Stimulated activated naive CD4-positive, alpha-beta T cell treated with Interleukin-2 at 50 U/mL for 16 hours (primary cell): ENCODE results near the gene CCP110.
A peak's percentile ranks its signal among the peaks of the same experiment; 100 is the strongest.

Source experiments
- DNase-seq: peaks from one replicate; lab custom pipeline; 2025; lab: John Stamatoyannopoulos, UW

The CCP110 gene

GRCh38 chr16:19523559-19524355 is at the start of gene CCP110:
TSS of gene CCP110 (plus strand) at chr16:19523942. CDS start at chr16:19527882, 3,940 bp downstream.
- peak; percentile 96 for DNase-seq

- no peak for DNase-seq
These were observed 49.1 kb upstream of the CCP110 start for GRCh38 chr16:19474617-19475016.

- no peak for DNase-seq
These were observed 45.2 kb upstream of the CCP110 start for GRCh38 chr16:19478505-19478904.

GRCh38 chr16:19479302-19479721 is 44.4 kb upstream of the CCP110 start:
- DNase-seq: no peak

GRCh38 chr16:19481296-19481695 is 42.4 kb upstream of the CCP110 start:
- no peak for DNase-seq

GRCh38 chr16:19481769-19482168 is 42.0 kb upstream of the CCP110 start:
- DNase-seq: no peak

GRCh38 chr16:19482291-19482690 is 41.5 kb upstream of the CCP110 start:
- DNase-seq: no peak

- no peak for DNase-seq
These were observed 39.6 kb upstream of the CCP110 start for GRCh38 chr16:19484096-19484495.

GRCh38 chr16:19485611-19486010 is 38.1 kb upstream of the CCP110 start:
- DNase-seq: no peak

- DNase-seq: no peak
These were observed 37.7 kb upstream of the CCP110 start for GRCh38 chr16:19486051-19486450.

GRCh38 chr16:19486750-19487325 is 36.9 kb upstream of the CCP110 start:
- no peak for DNase-seq

GRCh38 chr16:19488213-19488640 is 35.5 kb upstream of the CCP110 start:
- DNase-seq: no peak

- DNase-seq: no peak
These were observed 33.1 kb upstream of the CCP110 start for GRCh38 chr16:19490619-19491018.

- DNase-seq: no peak
These were observed 26.6 kb upstream of the CCP110 start for GRCh38 chr16:19497176-19497575.

- no peak for DNase-seq
These were observed 24.7 kb upstream of the CCP110 start for GRCh38 chr16:19499006-19499405.

GRCh38 chr16:19499481-19499880 is 24.3 kb upstream of the CCP110 start:
- no peak for DNase-seq

GRCh38 chr16:19502395-19503131 is 21.2 kb upstream of the CCP110 start:
- peak; percentile 56 for DNase-seq

GRCh38 chr16:19503461-19504075 is 20.2 kb upstream of the CCP110 start:
- no peak for DNase-seq

GRCh38 chr16:19505600-19506303 is 18.0 kb upstream of the CCP110 start:
- no peak for DNase-seq

- no peak for DNase-seq
These were observed 16.8 kb upstream of the CCP110 start for GRCh38 chr16:19506965-19507364.

- DNase-seq: no peak
These were observed 15.9 kb upstream of the CCP110 start for GRCh38 chr16:19507867-19508266.

- no peak for DNase-seq
These were observed 11.4 kb upstream of the CCP110 start for GRCh38 chr16:19512297-19512696.
